HG03064 (cell line): ENCODE data around the gene PRR29.

Source experiments
- ATAC-seq: cut with Tn5 transposase; IDR thresholded peaks from one replicate; pipeline ENCODE4 v1.9.1; 2021; ENCODE audit warnings: low read depth; ENCODE audit not compliant: unreplicated experiment

PRR29 gene

DNA sequence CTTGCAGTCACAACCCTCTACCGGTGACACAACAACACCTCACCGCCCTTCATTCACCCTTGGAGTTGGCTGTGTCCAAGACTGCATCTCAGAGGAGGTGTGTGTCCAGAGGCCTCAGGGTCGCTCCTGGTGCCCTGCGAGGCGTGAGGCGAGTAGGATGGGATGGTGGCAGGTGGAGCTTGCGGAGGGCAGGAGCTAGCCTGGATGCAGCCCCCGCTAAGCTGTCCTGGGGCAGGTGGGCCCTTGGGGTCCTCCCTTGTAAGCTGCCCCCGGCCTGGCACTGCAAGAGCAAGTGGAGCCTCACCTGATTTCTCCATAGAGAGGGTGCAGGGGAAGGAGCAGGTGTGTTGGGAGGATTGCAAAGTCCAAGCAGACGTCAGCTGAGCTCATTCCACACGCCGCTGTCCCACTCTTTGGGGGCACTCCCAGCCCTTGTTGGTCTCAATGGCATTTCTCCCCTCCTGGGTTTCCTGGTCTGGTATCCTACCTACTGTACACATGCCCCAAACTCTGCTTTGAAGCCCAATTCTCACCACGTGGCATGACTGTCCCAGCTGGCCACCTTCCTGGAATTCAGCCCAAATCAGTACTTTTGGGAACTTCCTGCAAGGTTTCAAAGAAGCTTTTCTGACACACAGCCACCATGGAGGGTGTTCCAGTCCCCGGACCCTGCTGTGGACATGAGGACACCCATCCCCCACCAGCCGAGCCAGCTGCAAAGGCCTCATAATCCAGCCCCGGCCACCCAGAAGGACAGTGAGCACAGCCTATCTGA lies 40.4 kb downstream of the PRR29 start:
- no peak for ATAC-seq

DNA sequence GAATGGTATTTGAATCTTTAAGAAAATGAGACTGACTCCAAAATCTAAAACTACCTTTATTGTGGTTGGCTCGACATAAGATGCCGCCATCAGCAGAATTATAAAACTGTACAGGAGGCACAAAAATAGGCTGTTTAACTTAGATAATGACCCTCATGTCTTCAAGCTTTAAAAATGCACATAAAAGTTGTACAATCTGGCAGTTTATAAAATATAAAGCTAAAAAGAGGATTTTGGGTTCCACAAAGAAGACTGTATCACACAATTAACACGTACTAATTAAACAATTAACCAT lies 40.9 kb downstream of the PRR29 start:
- ATAC-seq = no peak

DNA sequence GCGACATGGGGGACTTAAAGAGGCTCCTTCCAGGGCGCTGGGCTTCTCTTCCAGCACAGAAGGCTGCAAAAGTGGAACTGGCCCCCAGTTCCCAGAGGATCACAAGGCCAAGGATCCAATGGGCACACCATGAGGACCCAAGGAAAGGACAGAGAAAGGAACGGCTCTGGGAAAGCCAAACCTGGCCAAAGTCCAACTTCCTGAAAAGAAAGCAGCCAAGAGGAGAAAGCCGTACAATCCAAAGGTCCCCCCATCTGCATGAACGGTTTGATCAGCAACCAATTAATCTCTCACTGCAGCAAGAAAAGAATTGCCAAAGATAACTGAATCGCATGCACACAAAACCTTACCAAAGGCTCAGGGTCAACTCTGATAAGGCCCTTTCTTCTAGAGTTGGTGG lies 42.1 kb downstream of the PRR29 start:
- ATAC-seq = no peak

GRCh38 chr17:64041912-64042311 lies 43.8 kb downstream of the PRR29 start:
- ATAC-seq = no peak

DNA sequence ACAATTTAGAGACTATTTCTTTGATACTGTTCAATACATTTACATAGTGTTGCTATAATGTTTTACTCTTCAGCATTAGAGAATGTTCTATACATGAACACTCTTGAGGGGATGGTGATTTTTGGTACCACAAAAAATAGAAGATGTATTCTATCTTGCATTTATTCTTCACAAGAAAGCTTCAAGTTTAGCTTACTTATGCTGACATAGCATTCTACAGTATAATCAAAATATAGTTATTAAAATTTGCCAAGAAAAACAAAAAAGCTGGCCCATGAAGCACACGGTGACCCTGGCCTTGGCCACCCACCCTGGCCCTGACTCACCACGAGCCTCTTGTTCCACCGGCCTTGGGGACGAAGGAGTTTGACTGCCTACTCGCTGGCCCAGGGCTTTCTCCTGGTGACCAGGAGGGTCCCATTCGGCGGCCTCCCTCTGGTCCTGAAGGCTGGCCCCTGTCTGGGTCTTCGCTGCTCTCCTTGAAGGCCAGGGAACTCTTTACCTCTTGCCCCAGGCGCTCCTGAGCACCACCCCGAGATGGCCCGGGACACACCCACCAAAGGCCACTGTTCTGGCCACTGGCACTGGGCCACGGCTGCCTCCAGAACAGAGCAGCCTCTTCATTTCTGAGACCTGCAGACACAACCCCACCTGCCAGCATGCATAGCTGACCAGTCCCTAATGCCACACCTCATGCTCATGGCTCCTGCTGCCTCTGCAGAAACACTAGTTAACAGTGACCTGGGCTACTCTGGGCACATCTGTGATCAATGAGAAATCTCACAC lies 44.7 kb downstream of the PRR29 start:
- no peak for ATAC-seq

GRCh38 chr17:64045176-64045575 lies 47.0 kb downstream of the PRR29 start:
- ATAC-seq = no peak

GRCh38 chr17:64048805-64049204 lies 50.7 kb downstream of the PRR29 start:
- no peak for ATAC-seq

DNA sequence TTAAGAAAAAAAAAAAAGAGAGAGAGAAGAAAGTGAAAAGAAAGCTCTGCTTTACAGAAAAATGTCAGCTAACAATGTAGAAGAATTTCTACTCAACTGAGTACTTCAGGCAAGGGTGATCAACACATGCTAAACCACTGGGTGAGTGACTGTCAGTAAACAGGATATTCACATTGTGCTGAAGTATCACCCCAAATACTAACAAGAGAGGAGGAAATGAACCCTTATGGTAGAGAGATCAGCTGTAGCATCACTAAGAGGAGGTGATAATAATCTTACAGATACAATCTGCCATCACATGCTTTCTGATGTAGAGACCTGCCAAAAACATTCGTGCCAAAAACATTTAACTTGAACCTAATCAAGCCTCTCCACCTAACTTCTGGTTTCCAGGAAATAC lies 53.0 kb downstream of the PRR29 start:
- no peak for ATAC-seq

GRCh38 chr17:64053101-64053500 lies 55.0 kb downstream of the PRR29 start:
- no peak for ATAC-seq
